GM12801 (cell line): ENCODE measurements around the gene RUNX2.

Source experiments
- CTCF ChIP-seq: IDR thresholded peaks from one replicate; pipeline ENCODE4 v1.5.1; 2011; ENCODE audit warnings: control low read depth; ENCODE audit not compliant: insufficient read length; ENCODE audit errors: extremely low read depth

The RUNX2 gene

GRCh38 chr6:45675634-45676033, 347.5 kb downstream of the RUNX2 start:
- TF ChIP-seq CTCF = no peak

- no peak for TF ChIP-seq CTCF
Measured at GRCh38 chr6:45676380-45676779, 348.2 kb downstream of the RUNX2 start.

DNA sequence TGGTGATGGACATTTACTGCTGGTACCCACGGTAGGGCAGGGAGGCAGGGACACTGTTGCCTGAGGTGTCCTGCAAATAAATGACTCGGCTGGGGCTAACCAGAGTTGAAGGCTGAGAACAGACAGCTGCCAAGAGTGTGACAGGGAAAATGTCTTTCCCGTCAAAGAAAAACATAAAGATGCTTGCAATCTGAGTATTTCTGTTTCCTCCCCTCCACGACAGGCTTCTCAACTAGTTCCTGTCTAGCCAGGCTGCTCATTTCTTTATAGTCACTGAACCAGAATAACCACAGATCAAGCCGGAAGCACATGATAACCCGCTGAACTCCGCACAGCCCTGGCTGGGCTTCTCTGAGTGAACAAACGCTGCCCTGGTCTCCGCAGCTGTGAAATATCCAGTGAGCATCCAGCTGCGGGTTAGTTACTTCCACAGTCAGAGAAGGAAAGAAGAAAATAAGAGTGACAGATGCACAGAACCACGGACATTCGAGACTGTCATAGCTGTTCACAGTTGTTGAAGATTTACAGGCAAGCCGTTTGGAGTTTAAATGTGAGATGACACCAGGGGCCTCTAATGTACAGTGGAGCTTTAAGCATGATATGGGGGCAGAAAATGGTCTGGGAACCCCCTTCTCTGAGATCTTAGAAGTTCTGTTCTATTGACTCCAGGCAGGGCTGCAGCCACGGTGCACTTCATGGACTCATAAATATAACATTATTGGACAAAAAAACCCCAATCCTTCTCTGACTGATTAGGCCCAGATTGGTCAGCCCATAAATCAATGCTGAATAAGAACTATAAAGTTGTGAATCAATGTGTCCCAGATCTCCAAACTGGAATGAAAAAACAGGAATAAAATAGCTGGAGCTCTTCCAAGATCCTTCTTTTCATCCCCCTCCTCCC, 349.5 kb downstream of the RUNX2 start:
- no peak for TF ChIP-seq CTCF

- TF ChIP-seq CTCF = no peak
Measured at GRCh38 chr6:45678285-45678607, 350.1 kb downstream of the RUNX2 start.

DNA sequence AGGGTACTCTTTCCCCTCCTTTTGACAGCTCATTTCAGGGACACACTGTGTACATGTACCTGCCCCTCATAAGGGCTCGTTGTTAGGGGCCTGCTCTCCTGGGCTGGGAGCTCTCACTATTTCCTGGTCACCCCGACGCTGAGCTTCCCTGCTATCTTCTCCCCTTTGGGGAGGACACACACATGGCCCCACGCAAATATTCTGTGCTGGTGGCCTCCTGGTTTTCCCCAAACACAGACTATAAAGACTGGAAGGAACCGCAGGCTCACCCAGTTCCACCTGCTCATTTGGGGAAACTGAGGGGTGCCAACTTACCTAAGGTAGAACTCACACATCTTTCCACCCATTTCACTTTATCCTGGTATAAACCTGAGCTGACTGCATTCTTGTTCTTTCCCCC, 351.0 kb downstream of the RUNX2 start:
- no peak for TF ChIP-seq CTCF

GRCh38 chr6:45679631-45680030, 351.5 kb downstream of the RUNX2 start:
- TF ChIP-seq CTCF = no peak

DNA sequence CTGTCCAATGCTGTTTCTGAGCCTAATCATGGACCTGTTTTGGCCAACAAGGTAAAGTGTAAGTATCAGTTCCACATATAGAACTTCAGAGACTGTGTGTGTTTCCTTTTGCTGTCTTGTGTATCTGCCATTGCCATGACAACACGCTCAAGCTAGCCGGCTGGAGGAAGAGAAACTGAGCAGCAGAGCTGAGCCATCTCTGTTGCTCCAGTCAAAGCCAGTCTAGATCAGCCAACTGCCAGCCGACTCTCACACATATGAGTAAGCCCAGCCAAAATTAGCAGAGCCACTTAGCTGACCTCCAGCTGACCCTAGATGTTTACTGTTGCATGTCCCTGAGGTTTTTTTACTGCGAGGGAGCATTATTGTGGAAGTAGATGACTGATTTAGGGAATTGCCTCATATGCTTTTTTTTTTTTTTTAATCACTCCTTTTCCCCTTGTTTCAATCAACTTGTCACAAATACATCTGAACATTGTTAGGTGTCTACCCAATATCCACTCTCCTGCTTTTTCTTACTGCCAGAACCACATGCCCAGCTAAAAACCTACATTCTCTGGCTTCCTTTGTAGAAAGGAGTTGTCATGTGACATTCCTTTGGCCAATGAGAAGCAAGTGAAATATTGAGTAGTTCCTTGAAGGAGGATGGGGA, 353.9 kb downstream of the RUNX2 start:
- no peak for TF ChIP-seq CTCF
